ENCODE measurements around the gene MEIS1. TPM values are rescaled to one million over a fixed set of nuclear protein-coding genes. Genes with fewer than 3 reads are reported as not detected.

Gene MEIS1
- total RNA-seq, 1 experiment from 2014 or later: 0.66 TPM

DNA sequence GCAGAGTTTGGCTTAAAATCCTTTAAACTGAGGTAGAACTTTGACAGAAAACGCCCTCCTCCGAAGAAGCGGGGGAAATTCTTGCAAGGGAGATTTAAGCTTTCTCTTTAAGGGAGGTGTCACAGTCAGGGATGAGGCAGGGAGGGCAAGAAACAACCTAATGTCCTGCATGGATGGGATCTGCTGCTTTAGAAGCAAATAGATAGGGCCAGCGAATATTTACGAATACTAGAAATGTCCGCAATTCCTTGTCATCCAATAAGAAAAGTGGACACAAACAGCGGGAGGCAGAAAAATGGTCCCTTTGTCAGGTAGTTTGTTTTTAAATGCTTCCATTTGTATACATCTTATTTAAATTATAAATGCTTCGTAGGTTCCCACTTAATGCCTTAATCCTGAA lies 12.0 kb downstream of the MEIS1 start:
- peaks cover 34% of the 10 kb centered on the region for H3K27me3 ChIP-seq (ENCODE audit: insufficient read depth, low read length)
- peak overlapping the region; percentile 77 for H3K4me2 ChIP-seq (ENCODE audit: insufficient read depth, insufficient read length, low read length)
- no peak overlapping the region for H4K5ac ChIP-seq (ENCODE audit: insufficient read length, low read depth, low read length)
- H3K14ac ChIP-seq (ENCODE audit: insufficient read depth, low read length): no peak overlapping the region
- no peak overlapping the region for H3K27ac ChIP-seq (ENCODE audit: insufficient read length, low read depth, low read length)
- H3K4ac ChIP-seq (ENCODE audit: low read depth, low read length): no peak overlapping the region
- H3K18ac ChIP-seq (ENCODE audit: insufficient read length, low read depth, low read length): no peak overlapping the region
- Mint-ChIP-seq H3K4me3 (peak overlapping the region; percentile 53 to 79), H3K27ac (no peak overlapping the region), H3K4me1 (peaks cover 17 to 30% of the 10 kb centered on the region in 2 experiments), H3K36me3 (ENCODE audit: insufficient read depth in 1 of 3, low read depth in 3 of 3) (no peaks in the 10 kb centered on the region), H3K9me3 (peaks cover 0 to 5% of the 10 kb centered on the region in 2 experiments; a peak in 1 of 5 replicates), H3K27me3 (ENCODE audit: low read depth) (peaks cover 90% of the 10 kb centered on the region)
- no peaks in the 10 kb centered on the region for H3K79me1 ChIP-seq (ENCODE audit: insufficient read depth, low read depth, low read length, poor library complexity, severe bottlenecking)
- H3K23ac ChIP-seq (ENCODE audit: insufficient read length, low read depth, low read length): no peak overlapping the region
- H3K4me1 ChIP-seq (ENCODE audit: insufficient read depth, low read length): no peaks in the 10 kb centered on the region
- H3K23me2 ChIP-seq (ENCODE audit: insufficient read length, low read depth, low read length, poor library complexity, severe bottlenecking): peaks cover 16% of the 10 kb centered on the region
- H3K56ac ChIP-seq (ENCODE audit: insufficient read length, low read depth, low read length): no peak overlapping the region
- no peaks in the 10 kb centered on the region for H3K79me2 ChIP-seq (ENCODE audit: insufficient read depth, low read length)
- H3K9me3 ChIP-seq (ENCODE audit: control insufficient read depth, low read depth, low read length): no peaks in the 10 kb centered on the region
- H2AFZ ChIP-seq (ENCODE audit: low read length): no peak overlapping the region
- no peak overlapping the region for H2BK5ac ChIP-seq (ENCODE audit: insufficient read length, low read length)
- WGBS (ENCODE audit: extremely low coverage, insufficient read length, low lambda C conversion rate): no CpG with 5 or more reads among the region's 8 CpGs
- no peak overlapping the region for H2BK120ac ChIP-seq (ENCODE audit: low read depth, low read length, poor library complexity, severe bottlenecking)
- no peak overlapping the region for H3T11ph ChIP-seq (ENCODE audit: low read length)
- no peak overlapping the region for H2BK15ac ChIP-seq (ENCODE audit: low read depth, low read length)
- H2AK5ac ChIP-seq (ENCODE audit: insufficient read length, low read length): no peak overlapping the region
- no peak overlapping the region for H4K8ac ChIP-seq (replicated peaks; ENCODE audit: insufficient read length, low read depth, low read length)
- no peak overlapping the region for H3K9ac ChIP-seq (ENCODE audit: extremely low read depth, insufficient read length, low read length)
- no peak overlapping the region for H2BK20ac ChIP-seq (ENCODE audit: low read depth, low read length, poor library complexity, severe bottlenecking)
- H2BK12ac ChIP-seq (ENCODE audit: insufficient read length, low read depth, low read length): no peak overlapping the region
- no peaks in the 10 kb centered on the region for H4K20me1 ChIP-seq (ENCODE audit: control insufficient read depth, insufficient read depth, insufficient read length)
- TF ChIP-seq, protein P1, sequence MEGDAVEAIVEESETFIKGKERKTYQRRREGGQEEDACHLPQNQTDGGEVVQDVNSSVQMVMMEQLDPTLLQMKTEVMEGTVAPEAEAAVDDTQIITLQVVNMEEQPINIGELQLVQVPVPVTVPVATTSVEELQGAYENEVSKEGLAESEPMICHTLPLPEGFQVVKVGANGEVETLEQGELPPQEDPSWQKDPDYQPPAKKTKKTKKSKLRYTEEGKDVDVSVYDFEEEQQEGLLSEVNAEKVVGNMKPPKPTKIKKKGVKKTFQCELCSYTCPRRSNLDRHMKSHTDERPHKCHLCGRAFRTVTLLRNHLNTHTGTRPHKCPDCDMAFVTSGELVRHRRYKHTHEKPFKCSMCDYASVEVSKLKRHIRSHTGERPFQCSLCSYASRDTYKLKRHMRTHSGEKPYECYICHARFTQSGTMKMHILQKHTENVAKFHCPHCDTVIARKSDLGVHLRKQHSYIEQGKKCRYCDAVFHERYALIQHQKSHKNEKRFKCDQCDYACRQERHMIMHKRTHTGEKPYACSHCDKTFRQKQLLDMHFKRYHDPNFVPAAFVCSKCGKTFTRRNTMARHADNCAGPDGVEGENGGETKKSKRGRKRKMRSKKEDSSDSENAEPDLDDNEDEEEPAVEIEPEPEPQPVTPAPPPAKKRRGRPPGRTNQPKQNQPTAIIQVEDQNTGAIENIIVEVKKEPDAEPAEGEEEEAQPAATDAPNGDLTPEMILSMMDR (conservative IDR thresholded peaks at IDR 0.05): no peak
- DNase-seq: no peak
- no peak overlapping the region for H4K91ac ChIP-seq (ENCODE audit: insufficient read length, low read depth, low read length)

Measured in H9 (cell line).